H1 (cell line): ENCODE data around the gene HMCN2. TPM values are rescaled to one million over a fixed set of nuclear protein-coding genes. Genes with fewer than 3 reads are reported as not detected.

Source experiments
- CTCF ChIA-PET: fragments of 300-600 bp; sonication (Branson Sonifier 250); formaldehyde crosslinking; loops from one replicate; lab custom pipeline; 2021; ENCODE audit not compliant: partially characterized antibody; lab: Charles Lee
- POLR2A ChIA-PET: fragments of 300-600 bp; sonication (Branson Sonifier 250); formaldehyde crosslinking; loops from one replicate; lab custom pipeline; 2021; ENCODE audit warnings: inconsistent platforms; ENCODE audit not compliant: partially characterized antibody; lab: Charles Lee
- DNase-seq, 2 experiments: peaks; one replicate each; pipeline versions ENCODE4 v3.0.0 to v3.0.0-alpha.2; 2010 to 2022; ENCODE audit warnings: low spot score in 2 of 2, low read depth in 1 of 2, mixed read lengths in 1 of 2
- FAIRE-seq: peaks from 2 replicates; lab custom pipeline; 2011; peaks lifted over from hg19 to GRCh38; lab: Jason Lieb, UNC
- H2AFZ ChIP-seq: 2 replicates; pipeline ENCODE4 v1.8.1; 2012; ENCODE audit warnings: low read length, inconsistent platforms
- H2AK5ac ChIP-seq: 2 replicates; pipeline ENCODE4 v1.6.1; 2013; ENCODE audit warnings: low read depth, low read length
- H2BK120ac ChIP-seq: replicated peaks from 2 replicates; pipeline ENCODE3; 2013; ENCODE audit warnings: low read depth, low read length, inconsistent platforms
- H2BK12ac ChIP-seq: 2 replicates; pipeline ENCODE4 v1.6.1; 2013; ENCODE audit warnings: low read depth, low read length
- H2BK15ac ChIP-seq: 2 replicates; pipeline ENCODE4 v1.6.1; 2013; ENCODE audit warnings: low read length
- H2BK20ac ChIP-seq: 2 replicates; pipeline ENCODE4 v1.6.1; 2013; ENCODE audit warnings: low read length
- H2BK5ac ChIP-seq: 2 replicates; pipeline ENCODE4 v1.6.1; 2013; ENCODE audit warnings: low read depth, low read length
- H3K14ac ChIP-seq: 2 replicates; pipeline ENCODE4 v1.6.1; 2013; ENCODE audit warnings: inconsistent platforms; ENCODE audit not compliant: insufficient read length
- H3K18ac ChIP-seq: 2 replicates; pipeline ENCODE4 v1.6.1; 2013; ENCODE audit warnings: low read length; ENCODE audit errors: extremely low read depth
- H3K23ac ChIP-seq: 2 replicates; pipeline ENCODE4 v1.6.1; 2013; ENCODE audit warnings: inconsistent platforms; ENCODE audit not compliant: insufficient read length
- H3K23me2 ChIP-seq: 2 replicates; pipeline ENCODE4 v1.6.1; 2013; ENCODE audit warnings: low read depth, low read length
- H3K27ac ChIP-seq: 2 replicates; pipeline ENCODE4 v1.6.1; 2011; ENCODE audit warnings: low read depth, low read length, inconsistent platforms
- H3K27me3 ChIP-seq, 4 experiments: replicated peaks in 1 of 4; 1 replicate in 1 of 4; 2 replicates in 3 of 4; pipeline versions ENCODE4 v1.6.1 to v1.8.1; 2011 to 2013; ENCODE audit warnings: low read length in 3 of 4, mild to moderate bottlenecking in 3 of 4, inconsistent platforms in 2 of 4, mixed read lengths in 2 of 4, moderate library complexity in 1 of 4; ENCODE audit not compliant: control insufficient read depth in 3 of 4, insufficient read depth in 3 of 4; ENCODE audit errors: extremely low read depth in 1 of 4
- H3K36me3 ChIP-seq, 4 experiments: 2 replicates each; pipeline versions ENCODE4 v1.6.1 to v1.8.1; 2011 to 2013; ENCODE audit warnings: mild to moderate bottlenecking in 4 of 4, low read length in 3 of 4, moderate library complexity in 2 of 4, control low read depth in 1 of 4, inconsistent platforms in 1 of 4; ENCODE audit not compliant: insufficient read depth in 4 of 4, control insufficient read depth in 2 of 4
- H3K4ac ChIP-seq: replicated peaks from 2 replicates; pipeline ENCODE3; 2013; ENCODE audit warnings: low read length, low read depth, mixed read lengths, inconsistent platforms; ENCODE audit not compliant: insufficient read length
- H3K4me1 ChIP-seq, 4 experiments: replicated peaks in 1 of 4; 1 replicate in 1 of 4; 2 replicates in 3 of 4; pipeline versions ENCODE4 v1.6.1 to v1.8.1; 2011 to 2013; ENCODE audit warnings: low read length in 3 of 4, inconsistent platforms in 2 of 4, mixed read lengths in 1 of 4; ENCODE audit not compliant: insufficient read depth in 4 of 4, control insufficient read depth in 3 of 4
- H3K4me2 ChIP-seq, 2 experiments: 2 replicates each; pipeline versions ENCODE4 v1.6.1 to v1.8.1; 2011 to 2013; ENCODE audit warnings: low read depth in 2 of 2, low read length in 2 of 2, control low read depth in 1 of 2, inconsistent platforms in 1 of 2, mild to moderate bottlenecking in 1 of 2; ENCODE audit not compliant: insufficient read depth in 1 of 2
- H3K4me3 ChIP-seq, 4 experiments: fragments of 200-600, 300-600 bp in 1 of 4; sonication (generic), shearing (Covaris generic), sonication (Bioruptor Twin) in 1 of 4; 2 replicates each; pipeline versions ENCODE4 v1.5.1 to v1.8.1; 2011 to 2016; ENCODE audit warnings: low read length in 4 of 4, low read depth in 3 of 4, control low read depth in 2 of 4, inconsistent platforms in 2 of 4, mild to moderate bottlenecking in 2 of 4, mixed read lengths in 1 of 4, moderate library complexity in 1 of 4; ENCODE audit not compliant: insufficient read depth in 2 of 4; ENCODE audit errors: extremely low read depth in 1 of 4
- H3K56ac ChIP-seq: replicated peaks from 2 replicates; pipeline ENCODE3; 2013; ENCODE audit warnings: low read depth, mild to moderate bottlenecking, mixed read lengths, low read length, inconsistent platforms; ENCODE audit not compliant: insufficient read length
- H3K79me1 ChIP-seq: 2 replicates; pipeline ENCODE4 v1.6.1; 2013; ENCODE audit warnings: low read depth, low read length, control low read depth
- H3K79me2 ChIP-seq, 2 experiments: 2 replicates each; pipeline versions ENCODE4 v1.6.1 to v1.8.1; 2012 to 2013; ENCODE audit warnings: low read length in 2 of 2, mild to moderate bottlenecking in 2 of 2, inconsistent platforms in 1 of 2; ENCODE audit not compliant: insufficient read depth in 2 of 2, control insufficient read depth in 1 of 2
- H3K9ac ChIP-seq, 4 experiments: replicated peaks in 1 of 4; 1 replicate in 1 of 4; 2 replicates in 3 of 4; pipeline versions ENCODE4 v1.6.1 to v1.8.1; 2011 to 2013; ENCODE audit warnings: low read depth in 3 of 4, low read length in 3 of 4, control low read depth in 2 of 4, mild to moderate bottlenecking in 2 of 4, moderate library complexity in 2 of 4, inconsistent platforms in 1 of 4; ENCODE audit errors: extremely low read depth in 1 of 4
- H3K9me3 ChIP-seq, 2 experiments: 2 replicates each; pipeline versions ENCODE4 v1.6.1 to v1.8.1; 2012 to 2013; ENCODE audit warnings: mild to moderate bottlenecking in 2 of 2, moderate library complexity in 2 of 2, control low read depth in 1 of 2, inconsistent platforms in 1 of 2, low read depth in 1 of 2, low read length in 1 of 2, mixed read lengths in 1 of 2; ENCODE audit not compliant: insufficient read depth in 2 of 2
- H4K20me1 ChIP-seq, 2 experiments: replicated peaks in 1 of 2; 2 replicates each; pipeline versions ENCODE3 to v1.8.1; 2011 to 2013; ENCODE audit warnings: inconsistent platforms in 2 of 2, low read length in 2 of 2, mild to moderate bottlenecking in 1 of 2; ENCODE audit not compliant: insufficient read depth in 2 of 2, control insufficient read depth in 1 of 2
- H4K5ac ChIP-seq: 2 replicates; pipeline ENCODE4 v1.6.1; 2013; ENCODE audit warnings: low read length, low read depth, mixed read lengths, inconsistent platforms; ENCODE audit not compliant: insufficient read length
- H4K8ac ChIP-seq: 2 replicates; pipeline ENCODE4 v1.8.0; 2013; ENCODE audit warnings: mild to moderate bottlenecking, moderate library complexity, low read length, inconsistent platforms; ENCODE audit not compliant: insufficient read depth; ENCODE audit errors: extremely low read depth
- H4K91ac ChIP-seq: replicated peaks from 2 replicates; pipeline ENCODE3; 2013; ENCODE audit warnings: low read length, mixed read lengths, inconsistent platforms; ENCODE audit not compliant: insufficient read length
- BACH1 ChIP-seq: IDR thresholded peaks from 2 replicates; pipeline ENCODE4 v1.6.1; 2012; ENCODE audit warnings: low read length, improper control_type of control experiment
- CEBPB ChIP-seq: IDR thresholded peaks from 2 replicates; pipeline ENCODE4 v1.6.1; 2012; ENCODE audit warnings: low read depth, low read length
- CHD2 ChIP-seq: IDR thresholded peaks from 2 replicates; pipeline ENCODE4 v1.6.1; 2012; ENCODE audit warnings: low read length, improper control_type of control experiment
- GABPA ChIP-seq: IDR thresholded peaks from 2 replicates; pipeline ENCODE4 v1.6.1; 2011; ENCODE audit warnings: mild to moderate bottlenecking, low read length, moderate library complexity, borderline replicate concordance; ENCODE audit not compliant: insufficient read depth
- HDAC6 ChIP-seq: IDR thresholded peaks from one replicate; pipeline ENCODE4 v1.7.1; 2012; ENCODE audit warnings: low read depth, mild to moderate bottlenecking, inconsistent platforms, low read length, moderate library complexity
- JUND ChIP-seq: IDR thresholded peaks from 2 replicates; pipeline ENCODE4 v1.6.1; 2011; ENCODE audit warnings: mild to moderate bottlenecking, improper control_type of control experiment, low read length
- RBBP5 ChIP-seq: IDR thresholded peaks from 2 replicates; pipeline ENCODE4 v1.7.1; 2012; ENCODE audit warnings: low read depth, mild to moderate bottlenecking, inconsistent platforms, low read length, moderate library complexity, borderline replicate concordance
- SUZ12 ChIP-seq: fragments of 200-600 bp; sonication (generic); IDR thresholded peaks from 2 replicates; pipeline ENCODE4 v1.6.1; 2012; ENCODE audit warnings: mild to moderate bottlenecking, inconsistent platforms, low read length, moderate library complexity, mixed read lengths
- TAF1 ChIP-seq: IDR thresholded peaks from 2 replicates; pipeline ENCODE4 v1.6.1; 2011; ENCODE audit warnings: mild to moderate bottlenecking, low read depth, low read length
- WGBS, 2 experiments: shearing (Covaris generic) in 1 of 2; methylation state at CpG; one replicate each; pipeline versions ENCODE4 v1.1.6 to v1.1.7; 2013 to 2015; ENCODE audit warnings: low lambda C conversion rate in 2 of 2, mixed read lengths in 2 of 2, inconsistent platforms in 1 of 2, low coverage in 1 of 2, missing lambda C conversion rate in 1 of 2; ENCODE audit not compliant: insufficient replicate concordance in 2 of 2, insufficient coverage in 1 of 2, insufficient read length in 1 of 2; ENCODE audit errors: extremely low coverage in 1 of 2, missing lambda C conversion rate in 1 of 2; 5-methylcytosine and 5-hydroxymethylcytosine counted together
- polyA plus RNA-seq, 7 experiments: library from polyadenylated mRNA; depleted of rRNA in 3 of 7; stranded (reverse) in 5 of 7; unstranded in 2 of 7; fragments of >200 nt in 5 of 7; fragments of 200-250 nt in 2 of 7; gene quantifications; 1 replicate in 5 of 7; 2 replicates in 1 of 7; 4 replicates in 1 of 7; pipeline versions ENCODE4 v1.2.1 to v1.2.3, GENCODE V29; 2011 to 2013; ENCODE audit warnings: missing spikeins in 2 of 7, mixed read lengths in 2 of 7
- total RNA-seq: library from RNA; stranded (reverse); fragmentation: NEBNext Ultra II Directional; extraction: Animal tissue kit (Norgen Biotek cat#: 25700); gene quantifications from 2 replicates; pipeline ENCODE4 v1.2.1, GENCODE V29; 2021

HMCN2 gene
- total and polyA plus RNA-seq, 2 of the 8 experiments (the other 6 are each of a cell fraction or from before 2014, with no cell fraction given), result 5.0 to 9.1 TPM

GRCh38 chr9:130286781-130287428, 21.3 kb downstream of the HMCN2 start:
- Histone ChIP-seq H3K9ac (no peak overlapping the region), H3K4me1 (peaks cover 0 to 15% (median 8%) of the 10 kb centered on the region in 4 experiments; a peak in 5 of 7 replicates), H3K56ac (no peak overlapping the region), H3K79me1 (no peaks in the 10 kb centered on the region), H3K18ac (no peak overlapping the region), H3K23me2 (no peaks in the 10 kb centered on the region), H2BK120ac (no peak overlapping the region), H3K36me3 (0 out of 8 replicates have a peak, but pooled peaks cover 0 to 3% (median 0%) of the 10 kb centered on the region in 4 experiments), H3K4me3 (no peak overlapping the region), H3K27ac (no peak overlapping the region), H3K23ac (no peak overlapping the region), H2BK15ac (no peak overlapping the region), H3K4ac (no peak overlapping the region), H2AFZ (no peak overlapping the region), H2AK5ac (no peak overlapping the region), H2BK12ac (no peak overlapping the region), H4K91ac (no peak overlapping the region), H4K5ac (no peak overlapping the region), H3K9me3 (no peaks in the 10 kb centered on the region), H4K20me1 (no peaks in the 10 kb centered on the region), H3K14ac (no peak overlapping the region), H3K4me2 (no peak overlapping the region), H2BK20ac (no peak overlapping the region), H2BK5ac (no peak overlapping the region), H4K8ac (peak overlapping the region; percentile 2; the same call in 1 of the 2 replicates), H3K79me2 (no peaks in the 10 kb centered on the region), H3K27me3 (no peaks in the 10 kb centered on the region)
- DNase-seq (no peak), FAIRE-seq (no peak)
- CTCF ChIA-PET, result interaction anchor here (0.6 to 3.6 kb wide), 7 partner anchors 15 to 432 kb away, joined by 3 to 14 read pairs (median 4); no protein-coding TSS in a partner anchor
- WGBS, 2 experiments, result 93% methylated on average over 20 of the region's 20 CpGs; no CpG with 5 or more reads in 1 of the 2 experiments
- POLR2A ChIA-PET, result interaction anchor here (2.1 kb wide), 1 partner anchor 11 kb away, joined by 5 read pairs; no protein-coding TSS in a partner anchor
- no peak for TF ChIP-seq CEBPB
- no peak for TF ChIP-seq BACH1
- TF ChIP-seq TAF1, result no peak
- no peak for TF ChIP-seq RBBP5
- TF ChIP-seq SUZ12, result no peak
- TF ChIP-seq JUND, result no peak
- TF ChIP-seq GABPA, result no peak
- no peak for TF ChIP-seq HDAC6
- TF ChIP-seq CHD2, result no peak
